HG03025 (cell line): ENCODE results near the gene PRKCZ.
"Not testable (repeated sequence)": the region's sequence is repeated elsewhere in the genome, so short reads cannot be mapped to it uniquely, and the experiment has no call there.

ENCODE experiments used
- ATAC-seq: cut with Tn5 transposase; IDR thresholded peaks from one replicate; pipeline ENCODE4 v1.9.1; 2021; ENCODE audit warnings: mild to moderate bottlenecking, moderate library complexity; ENCODE audit not compliant: unreplicated experiment, low FRiP score

Gene PRKCZ

DNA sequence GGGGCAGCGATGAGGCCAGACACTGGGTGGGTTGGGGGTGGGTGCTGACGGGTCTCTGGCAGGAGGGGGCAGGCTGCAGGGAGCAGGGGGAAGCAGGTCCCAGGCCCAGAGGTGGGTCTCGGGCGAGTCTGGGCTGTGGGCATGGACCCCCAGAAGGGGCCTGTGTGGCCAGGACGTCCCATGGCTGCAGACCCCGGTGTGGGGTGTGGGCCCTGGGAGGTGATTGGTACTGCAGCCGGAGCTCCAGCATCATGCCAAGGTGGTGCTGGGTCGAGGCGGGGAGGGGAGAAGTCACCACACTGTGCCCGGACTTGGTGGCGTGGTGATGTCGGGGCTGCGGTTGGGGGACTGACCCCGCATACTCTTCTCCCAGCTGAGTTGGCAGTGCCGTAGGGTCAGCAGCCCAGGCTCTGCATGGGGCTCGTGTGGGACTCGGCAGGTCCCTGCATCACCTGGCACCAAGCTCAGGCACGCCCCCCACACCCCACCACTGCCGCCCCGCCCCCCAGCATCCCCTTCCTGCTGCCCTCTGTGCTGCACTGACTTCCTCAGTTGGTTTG lies 31.2 kb downstream of the PRKCZ start:
- ATAC-seq, result no peak

DNA sequence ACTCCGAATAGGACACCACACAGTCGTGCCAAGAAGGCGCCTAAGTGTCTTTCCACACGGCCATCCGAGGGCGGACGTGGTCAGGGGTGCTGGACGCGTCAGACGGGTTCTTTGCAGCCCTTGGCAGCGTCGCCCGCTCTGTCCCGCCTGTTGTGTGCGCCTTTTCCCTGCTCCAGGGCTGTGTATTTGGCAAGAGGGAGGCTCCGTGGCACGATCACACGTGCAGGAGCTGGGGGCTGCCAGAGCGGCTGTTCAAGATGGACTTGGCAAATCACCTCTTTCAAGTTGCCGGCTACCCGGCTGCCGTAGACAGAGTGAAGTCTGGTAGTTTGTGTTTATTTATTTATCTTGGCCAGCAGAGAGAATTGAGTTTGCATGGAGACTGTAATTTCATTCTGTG lies 31.9 kb downstream of the PRKCZ start:
- ATAC-seq, result no peak

DNA sequence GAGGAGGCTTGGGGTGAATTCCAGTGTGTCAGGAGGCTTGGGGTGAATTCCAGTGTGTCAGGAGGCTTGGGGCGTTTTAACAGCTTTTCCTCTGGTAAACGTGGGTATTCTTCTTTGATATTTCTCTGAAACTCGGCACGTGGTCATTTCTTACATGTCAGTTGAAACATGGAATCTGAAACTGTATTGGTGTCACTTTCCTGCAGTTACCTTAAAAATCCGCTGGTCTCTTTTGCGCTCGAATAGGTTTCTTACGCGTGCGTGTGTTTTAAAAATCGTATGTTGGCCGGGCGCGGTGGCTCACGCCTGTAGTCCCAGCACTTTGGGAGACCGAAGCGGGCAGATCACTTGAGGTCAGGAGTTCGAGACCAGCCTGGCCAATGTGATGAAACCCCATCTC lies 33.5 kb downstream of the PRKCZ start:
- no peak for ATAC-seq

DNA sequence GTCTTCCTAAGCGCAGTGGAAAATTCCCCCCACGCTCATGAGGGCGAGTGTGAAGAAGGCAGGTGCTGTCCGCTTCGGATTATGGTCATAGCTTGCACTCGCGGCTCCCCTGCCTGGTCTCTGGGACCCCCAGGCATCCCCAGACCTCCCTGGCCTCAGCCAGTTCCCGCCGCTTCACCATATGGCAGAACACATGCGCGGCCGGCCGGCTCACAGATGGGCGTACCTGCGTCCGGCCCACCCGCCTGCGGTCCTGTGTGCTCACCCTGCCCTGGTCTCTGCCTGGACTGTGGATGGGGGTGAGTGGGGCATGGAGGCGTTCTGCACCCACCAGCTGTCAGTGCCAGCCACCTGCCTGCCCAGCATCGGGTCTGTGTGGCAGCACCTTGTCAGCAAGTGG lies 34.1 kb downstream of the PRKCZ start:
- ATAC-seq, result no peak

DNA sequence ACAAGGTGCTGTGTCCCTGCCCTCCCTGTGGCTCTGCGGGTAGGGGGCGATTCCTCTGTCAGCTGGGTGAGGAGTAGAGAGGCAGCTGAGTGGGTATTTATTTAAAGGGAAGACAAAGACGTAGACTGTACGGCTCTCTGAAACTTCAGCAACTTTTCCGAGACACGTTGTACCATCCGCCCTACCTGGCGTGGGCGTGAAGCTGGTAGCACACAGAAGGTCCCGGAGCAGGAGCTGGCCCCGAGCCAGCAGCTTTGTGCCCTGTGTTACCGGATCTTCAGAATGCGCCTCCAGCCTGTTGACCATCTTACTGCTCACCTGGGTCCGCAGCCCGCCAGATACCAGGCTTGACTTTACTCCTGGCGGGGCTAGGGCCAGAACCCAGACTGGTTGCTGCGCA lies 34.9 kb downstream of the PRKCZ start:
- no peak for ATAC-seq

DNA sequence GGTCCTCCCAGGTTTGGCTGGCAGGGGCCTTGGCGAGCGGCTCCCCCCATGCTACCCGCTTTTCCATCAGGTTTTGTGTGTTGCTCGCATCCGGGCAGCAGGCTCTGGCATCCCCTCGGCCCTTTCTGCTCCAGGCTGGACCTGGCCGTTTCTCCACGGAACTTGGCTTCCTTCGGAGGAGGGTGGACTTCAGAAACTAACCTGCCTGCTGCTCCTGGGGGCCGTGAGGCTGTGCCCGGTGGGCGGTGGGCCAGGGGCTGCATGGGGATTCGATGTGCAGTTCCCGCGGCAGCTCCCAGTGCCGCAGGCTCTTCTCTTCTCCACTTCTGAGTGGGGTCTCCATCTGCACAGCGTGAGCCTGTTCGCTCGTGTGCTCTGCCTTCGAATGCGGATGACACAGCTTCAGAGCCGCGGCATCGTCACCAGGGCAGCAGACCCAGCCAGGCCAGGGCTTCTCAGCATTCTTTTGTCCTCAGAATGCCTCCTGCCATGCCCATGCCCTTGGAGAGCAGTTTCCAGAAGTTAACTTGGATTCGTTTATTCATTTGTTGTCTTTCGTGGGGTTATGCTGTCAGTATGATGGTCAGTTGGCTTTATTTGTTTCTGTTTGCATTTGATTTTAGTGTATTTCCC lies 36.4 kb downstream of the PRKCZ start:
- no peak for ATAC-seq

DNA sequence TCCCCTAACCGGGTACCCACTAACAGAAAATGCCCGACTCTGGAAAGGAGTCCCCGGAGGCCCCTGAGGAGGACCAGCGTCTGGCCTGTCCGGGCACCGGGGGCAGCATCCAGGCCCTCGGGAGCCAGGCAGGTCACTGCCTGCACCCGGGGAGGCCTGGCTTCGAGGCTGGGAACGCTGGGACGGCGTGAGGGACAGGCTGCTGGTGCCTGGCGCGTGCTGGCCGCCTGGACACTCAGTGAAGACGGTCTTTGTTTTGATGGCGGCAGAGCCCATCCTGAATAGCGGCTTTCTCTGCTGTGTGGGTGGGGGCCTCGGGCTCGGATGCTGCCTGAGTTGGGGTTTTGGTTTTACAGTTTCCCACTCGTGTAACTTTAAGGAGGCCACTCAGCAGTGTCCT lies 37.6 kb downstream of the PRKCZ start:
- no peak for ATAC-seq

DNA sequence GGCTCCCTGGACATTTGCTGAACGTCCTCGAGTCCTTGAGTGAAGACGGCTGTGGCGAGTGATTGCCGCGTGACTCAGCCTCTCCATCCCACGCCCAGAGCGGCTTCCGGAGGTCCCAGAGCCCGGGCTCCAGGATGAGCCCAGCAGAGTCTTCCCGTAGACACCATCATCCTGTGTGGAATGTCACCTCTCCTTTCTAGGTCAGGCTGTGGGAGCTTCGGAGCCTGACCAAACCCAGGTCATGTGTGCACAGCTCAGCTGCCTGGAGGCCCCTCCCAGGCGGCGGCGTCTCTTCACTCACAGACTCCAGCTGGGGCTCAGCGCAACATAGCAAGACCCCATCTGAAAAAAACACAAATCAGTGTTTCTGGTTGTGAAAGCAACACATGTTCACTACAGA lies 38.2 kb downstream of the PRKCZ start:
- ATAC-seq, result no peak

DNA sequence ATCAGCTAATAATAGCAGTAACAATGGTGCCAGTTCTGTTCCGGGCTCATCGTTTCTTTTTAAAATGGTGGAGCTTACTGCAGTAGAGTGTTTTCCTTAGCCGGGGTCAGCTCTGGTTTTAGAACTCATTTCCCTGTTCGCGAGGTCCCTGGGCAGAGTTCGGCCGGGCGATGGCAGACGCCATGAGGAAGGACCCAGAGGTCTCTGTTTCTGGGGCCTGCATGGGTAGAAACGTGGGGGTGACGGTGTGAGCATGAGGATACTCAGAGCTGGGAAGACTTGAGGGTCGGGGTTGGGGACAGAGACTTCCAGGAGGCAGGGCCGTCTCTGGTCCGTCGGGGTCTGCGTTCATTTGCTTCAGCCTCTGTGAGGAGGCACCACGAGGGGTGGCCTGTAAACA lies 38.8 kb downstream of the PRKCZ start:
- no peak for ATAC-seq

DNA sequence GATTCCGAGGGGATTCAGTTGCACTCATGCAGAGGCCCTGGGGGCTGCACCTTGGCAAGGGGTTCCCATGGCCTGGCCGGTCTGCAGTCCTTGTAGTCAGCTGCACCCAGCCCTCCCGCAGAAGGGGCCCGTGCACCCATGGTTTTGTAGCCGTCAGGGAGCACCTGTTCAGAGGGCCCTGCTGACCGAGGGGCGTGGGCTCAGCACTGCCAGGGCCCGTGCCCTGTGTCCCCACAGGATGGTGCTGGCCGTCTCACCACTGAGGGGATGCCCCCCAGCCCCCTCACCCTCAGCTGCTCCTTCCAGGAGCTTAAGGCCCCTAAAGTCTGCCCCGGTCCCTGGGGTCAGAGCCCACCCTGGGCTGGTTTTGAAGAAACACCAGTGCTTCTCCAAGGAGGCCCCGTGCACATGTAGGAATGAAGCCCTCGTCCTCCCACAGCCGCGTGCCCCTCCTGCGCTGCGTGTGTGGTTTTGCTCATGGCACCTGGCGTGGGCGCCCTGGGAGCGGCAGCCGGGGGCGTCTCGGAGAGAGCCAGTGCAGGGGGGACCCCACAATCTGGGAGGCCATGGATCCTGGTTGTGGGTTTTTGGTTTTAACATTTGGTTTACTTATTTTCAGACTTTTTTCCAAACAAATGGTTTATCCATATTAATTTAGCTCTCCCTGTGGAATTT lies 40.1 kb downstream of the PRKCZ start:
- ATAC-seq, result no peak

DNA sequence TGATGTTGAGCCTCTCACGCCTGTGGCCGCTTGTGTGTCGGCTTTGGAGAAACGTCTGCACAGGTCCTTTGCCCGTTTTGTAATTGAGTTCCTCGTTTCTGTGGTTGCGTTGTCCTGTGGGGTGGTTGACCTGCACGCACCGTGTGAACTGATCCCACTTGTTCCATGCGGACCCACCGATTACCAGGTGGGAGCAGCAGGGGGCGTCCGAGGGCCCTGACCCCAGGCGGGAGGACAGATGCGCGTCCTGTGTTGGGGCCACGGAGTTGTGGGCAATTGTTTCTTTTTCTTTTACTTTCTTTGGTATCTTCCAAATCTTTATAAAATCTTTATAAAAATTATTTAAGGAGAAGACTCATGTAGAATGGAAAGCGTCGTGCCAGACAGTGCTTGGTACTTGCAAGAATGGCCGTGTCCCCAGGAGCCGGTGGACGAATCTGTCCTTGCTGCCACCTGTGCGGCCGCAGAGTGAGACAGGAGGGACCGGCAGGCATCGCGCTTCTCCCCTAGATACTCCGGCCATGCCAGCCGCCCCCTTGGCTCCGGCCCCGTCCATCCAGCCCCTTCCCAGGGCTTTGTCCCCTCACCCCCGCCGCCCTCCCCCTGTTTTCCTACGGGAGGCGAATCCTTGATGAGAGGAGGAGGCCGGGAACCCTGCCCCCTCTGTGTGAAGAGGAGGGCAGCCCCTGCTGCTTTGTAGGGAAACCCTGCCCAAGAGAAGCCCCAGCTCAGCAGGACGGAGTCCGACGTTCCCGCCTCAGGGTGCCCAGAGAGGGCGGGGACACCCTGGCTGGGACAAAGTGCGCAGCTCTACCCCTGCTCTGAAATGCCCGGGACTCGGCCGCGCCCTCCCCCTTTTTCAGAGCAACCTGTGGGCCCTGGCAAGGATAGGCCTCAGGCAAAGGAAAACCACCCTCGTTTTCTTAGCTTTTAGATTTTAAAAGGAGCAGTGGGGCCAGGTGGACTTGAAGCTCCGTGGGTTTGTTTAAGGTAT lies 41.7 kb downstream of the PRKCZ start:
- ATAC-seq, result no peak

DNA sequence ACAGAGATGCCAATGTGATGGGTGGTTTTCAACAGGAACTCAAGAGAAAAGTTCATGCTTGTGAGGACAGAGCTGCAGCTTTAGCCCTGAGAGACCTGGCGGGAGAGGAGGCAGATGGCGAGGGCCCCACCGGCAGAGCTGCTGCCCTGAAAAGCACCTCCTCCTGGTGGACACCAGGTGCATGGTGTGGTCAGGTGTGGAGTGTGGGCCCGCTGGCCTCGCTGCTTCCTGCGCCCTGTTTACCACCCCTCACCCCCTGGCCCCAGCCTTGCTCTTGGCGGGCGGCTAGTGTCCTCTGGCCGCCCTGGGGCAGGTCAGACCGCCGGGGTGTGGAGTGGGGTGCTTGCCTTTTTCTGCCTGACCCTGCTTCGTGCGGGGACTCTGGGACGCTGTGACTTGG lies 42.8 kb downstream of the PRKCZ start:
- no peak for ATAC-seq

DNA sequence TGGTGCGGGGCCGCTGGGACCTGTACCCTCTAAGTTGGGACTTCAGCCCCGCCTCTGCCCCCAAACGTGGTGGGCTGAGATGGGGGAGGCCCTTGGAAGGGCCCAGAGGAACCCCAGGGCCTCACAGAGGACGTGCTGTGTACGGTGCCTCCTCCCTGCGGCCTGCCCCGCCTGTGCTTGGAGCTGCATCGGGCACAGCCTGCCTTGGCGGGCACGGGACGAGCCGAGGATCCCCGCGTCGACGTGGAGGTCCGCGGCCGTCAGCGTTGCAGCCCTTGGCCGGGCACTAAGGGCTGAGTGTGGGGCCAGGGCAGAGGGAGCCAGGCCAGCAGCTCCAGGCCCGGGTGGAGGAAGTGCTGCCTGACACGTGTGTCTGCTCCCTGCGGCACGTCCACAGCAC lies 43.4 kb downstream of the PRKCZ start:
- no peak for ATAC-seq

DNA sequence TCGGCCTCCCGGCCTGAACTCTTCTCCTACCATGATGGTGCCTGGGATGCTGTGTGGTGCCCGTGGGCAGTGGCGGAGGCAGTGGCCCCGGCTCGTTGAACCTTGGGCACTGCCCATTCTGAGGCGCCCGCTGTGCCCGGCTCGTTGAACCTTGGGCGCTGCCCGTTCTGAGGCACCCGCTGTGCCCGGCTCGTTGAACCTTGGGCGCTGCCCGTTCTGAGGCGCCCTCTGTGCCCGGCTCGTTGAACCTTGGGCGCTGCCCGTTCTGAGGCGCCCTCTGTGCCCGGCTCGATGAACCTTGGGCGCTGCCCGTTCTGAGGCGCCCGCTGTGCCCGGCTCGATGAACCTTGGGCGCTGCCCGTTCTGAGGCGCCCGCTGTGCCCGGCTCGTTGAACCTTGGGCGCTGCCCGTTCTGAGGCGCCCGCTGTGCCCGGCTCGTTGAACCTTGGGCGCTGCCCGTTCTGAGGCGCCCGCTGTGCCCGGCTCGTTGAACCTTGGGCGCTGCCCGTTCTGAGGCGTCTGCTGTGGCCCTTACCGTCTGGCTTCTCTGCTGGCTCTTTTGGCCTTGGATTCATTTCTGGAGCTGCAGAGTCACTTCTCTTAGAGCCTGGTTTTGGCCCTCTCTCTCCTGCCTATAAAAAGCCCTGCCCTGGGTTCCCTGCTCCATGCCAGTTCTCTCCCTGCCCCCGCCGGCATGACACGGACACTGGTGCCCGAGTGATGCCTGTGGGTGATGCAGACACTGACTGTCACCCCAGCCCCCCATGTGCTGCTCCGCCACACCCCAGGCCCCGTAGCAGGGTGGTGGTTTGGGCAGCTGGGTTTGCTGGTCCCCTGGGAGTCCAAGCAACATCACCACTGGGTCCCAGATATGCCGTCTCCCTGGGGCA lies 44.3 kb downstream of the PRKCZ start:
- ATAC-seq, result not testable (repeated sequence)

DNA sequence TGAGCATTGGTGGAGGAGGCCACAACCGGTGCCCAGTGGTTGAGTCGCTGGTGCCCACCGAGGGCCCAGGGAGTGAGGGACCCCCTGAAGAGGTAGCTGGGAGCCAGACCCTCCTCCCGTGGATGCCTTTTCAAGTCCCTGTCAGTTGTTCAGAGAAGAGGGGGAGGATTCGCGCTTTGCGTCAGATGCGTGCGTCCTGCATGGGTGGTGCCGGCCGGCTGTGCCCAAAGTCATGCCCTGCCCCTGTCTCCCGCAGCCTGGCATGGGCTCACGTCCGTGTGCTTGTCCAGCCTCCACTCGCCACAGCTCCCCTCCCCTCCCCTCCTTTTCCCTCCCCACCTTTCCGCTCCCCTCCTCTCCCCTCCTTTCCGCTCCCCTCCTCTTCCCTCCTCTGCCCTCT lies 45.2 kb downstream of the PRKCZ start:
- ATAC-seq, result no peak

DNA sequence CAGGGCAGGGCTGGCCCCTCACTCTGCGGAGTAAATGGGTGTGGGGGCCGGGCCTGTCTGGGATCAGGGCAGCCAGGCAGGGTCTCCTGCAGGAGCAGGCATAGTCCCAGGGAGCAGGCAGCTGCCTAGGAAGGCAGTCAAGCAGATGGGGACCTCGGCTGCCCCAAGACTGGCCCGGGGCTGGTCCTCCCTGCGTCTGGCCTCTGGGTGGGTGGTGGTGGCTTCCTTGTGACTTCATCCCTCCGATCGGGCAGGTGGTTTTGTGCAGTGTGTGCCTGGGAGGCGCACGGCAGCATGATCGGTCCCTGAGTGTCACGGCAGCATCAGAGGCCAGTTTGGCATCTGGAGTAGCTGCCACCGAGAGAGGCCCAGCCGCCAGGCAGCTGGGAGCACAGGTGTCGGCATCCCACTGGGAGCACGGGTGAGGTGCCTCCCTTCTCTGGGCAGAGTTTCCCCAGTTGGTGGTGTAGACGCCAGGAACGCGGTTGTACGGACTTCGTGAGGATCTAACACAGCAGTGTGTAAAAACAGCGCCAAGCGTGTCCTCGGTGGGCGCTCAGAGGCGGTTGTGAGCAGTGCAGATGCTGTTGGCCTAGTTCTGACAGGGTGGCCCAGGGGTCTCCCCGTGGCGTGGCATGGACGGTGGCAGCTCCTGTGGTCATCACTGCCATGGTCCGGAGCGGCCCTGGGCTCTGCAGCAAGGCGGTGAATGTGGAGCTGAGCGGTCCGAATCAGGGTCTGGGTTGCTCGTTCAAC lies 45.9 kb downstream of the PRKCZ start:
- no peak for ATAC-seq

DNA sequence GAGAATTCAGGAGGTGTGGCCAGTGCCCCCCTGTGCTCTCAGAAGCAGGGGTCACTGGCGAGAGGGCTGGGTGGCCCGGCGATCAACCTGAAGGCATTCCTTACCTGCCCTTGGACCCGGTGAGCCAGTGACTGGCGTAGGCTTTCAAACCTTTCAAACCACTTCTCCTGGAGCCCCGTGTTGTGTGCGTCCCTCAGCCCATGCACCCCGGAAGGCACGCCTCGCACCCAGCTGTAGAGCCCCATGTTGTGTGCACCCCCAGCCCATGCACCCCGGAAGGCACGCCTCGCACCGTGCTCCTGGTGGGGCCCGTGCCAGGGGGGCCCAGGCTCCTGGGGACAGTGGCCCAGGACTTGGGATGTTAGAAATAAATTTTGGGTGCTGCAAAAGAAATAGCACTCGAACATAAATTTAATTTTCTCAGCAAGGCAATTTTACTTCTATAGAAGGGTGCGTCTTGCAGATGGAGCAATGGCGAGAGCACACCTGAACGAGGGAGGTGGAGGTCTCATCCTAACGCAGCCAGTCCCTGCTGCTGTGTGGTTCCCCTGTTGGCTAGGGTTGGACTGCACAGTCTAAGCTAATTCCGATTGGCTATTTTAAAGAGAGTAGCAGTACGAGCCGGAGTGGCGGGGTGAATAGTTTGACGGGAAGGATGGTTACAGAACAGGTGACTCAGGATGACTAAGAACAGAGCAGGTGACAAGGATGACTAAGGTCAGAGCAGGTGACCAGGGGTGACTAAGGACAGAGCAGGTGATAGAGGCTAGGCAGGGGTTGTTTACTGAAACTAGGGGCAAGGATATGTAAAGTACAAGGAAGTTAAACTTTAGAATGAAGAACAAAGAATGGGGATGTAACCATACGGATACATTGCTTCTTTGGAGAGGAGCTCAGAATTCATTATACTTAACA lies 47.4 kb downstream of the PRKCZ start:
- ATAC-seq, result no peak

DNA sequence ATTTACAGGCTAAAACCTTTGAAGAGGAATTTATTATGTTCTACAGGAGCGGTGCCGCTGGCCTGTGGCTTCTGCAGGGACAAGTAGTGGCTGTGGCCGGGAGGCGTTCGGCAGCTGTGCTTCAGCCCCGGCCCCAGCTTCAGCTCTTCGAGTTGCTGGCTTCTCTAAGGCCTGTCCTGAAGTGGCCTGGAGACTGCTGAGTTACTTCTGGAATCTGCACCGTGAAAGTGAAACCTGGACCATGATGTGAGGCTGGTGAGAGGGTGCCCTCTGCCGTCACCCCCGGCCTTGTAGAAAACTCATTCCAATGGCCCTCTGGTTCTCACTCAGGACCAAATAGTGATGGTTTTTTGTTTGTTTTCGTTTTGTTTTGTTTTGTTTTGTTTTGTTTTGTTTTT lies 48.1 kb downstream of the PRKCZ start:
- ATAC-seq, result no peak
